HG03045 (cell line): ENCODE measurements around the gene WBP1.
"Not testable (repeated sequence)": the region's sequence is repeated elsewhere in the genome, so short reads cannot be mapped to it uniquely, and the experiment has no call there.

Experiments
- ATAC-seq: cut with Tn5 transposase; IDR thresholded peaks from one replicate; pipeline ENCODE4 v1.9.1; 2021; ENCODE audit warnings: mild to moderate bottlenecking, moderate library complexity; ENCODE audit not compliant: unreplicated experiment

The WBP1 gene

GRCh38 chr2:74481431-74481830 lies 23.2 kb downstream of the WBP1 start:
- no peak for ATAC-seq

- peak; percentile 38 for ATAC-seq
Measured at GRCh38 chr2:74481961-74482800, 23.9 kb downstream of the WBP1 start.

- peak; percentile 89 for ATAC-seq
Measured at GRCh38 chr2:74482801-74483674, 24.8 kb downstream of the WBP1 start, which contains the start of the genes CCDC142 and TTC31. Gene CCDC142 (minus strand): TSS chr2:74482998. CDS start chr2:74482837, 161 bp downstream. Gene TTC31 (plus strand): TSS chr2:74483081. CDS start chr2:74483096, 15 bp downstream.

- ATAC-seq, result not testable (repeated sequence)
Measured at GRCh38 chr2:74483675-74484164, 25.5 kb downstream of the WBP1 start.

- no peak for ATAC-seq
Measured at GRCh38 chr2:74486141-74486540, 27.9 kb downstream of the WBP1 start.

GRCh38 chr2:74488643-74489481 lies 30.6 kb downstream of the WBP1 start:
- ATAC-seq, result no peak

GRCh38 chr2:74489906-74490305 lies 31.7 kb downstream of the WBP1 start:
- ATAC-seq, result no peak

GRCh38 chr2:74491648-74492544 lies 33.7 kb downstream of the WBP1 start:
- ATAC-seq, result no peak

- no peak for ATAC-seq
Measured at GRCh38 chr2:74493546-74493945, 35.3 kb downstream of the WBP1 start.

GRCh38 chr2:74495440-74495839 lies 37.2 kb downstream of the WBP1 start:
- ATAC-seq, result no peak

GRCh38 chr2:74496997-74497776 lies 38.9 kb downstream of the WBP1 start:
- no peak for ATAC-seq

- ATAC-seq, result no peak
Measured at GRCh38 chr2:74497777-74498499, 39.7 kb downstream of the WBP1 start.

GRCh38 chr2:74498500-74499266 lies 40.4 kb downstream of the WBP1 start:
- ATAC-seq, result no peak

GRCh38 chr2:74499267-74499939 lies 41.2 kb downstream of the WBP1 start, which contains the start of gene LBX2:
Gene LBX2 (minus strand): TSS chr2:74499603. CDS start chr2:74499537, 66 bp downstream.
- ATAC-seq, result no peak

- ATAC-seq, result no peak
Measured at GRCh38 chr2:74499940-74500577, 41.8 kb downstream of the WBP1 start.

- no peak for ATAC-seq
Measured at GRCh38 chr2:74500578-74500946, 42.3 kb downstream of the WBP1 start.
